ENCODE results near the gene PEX3.

Gene PEX3

DNA sequence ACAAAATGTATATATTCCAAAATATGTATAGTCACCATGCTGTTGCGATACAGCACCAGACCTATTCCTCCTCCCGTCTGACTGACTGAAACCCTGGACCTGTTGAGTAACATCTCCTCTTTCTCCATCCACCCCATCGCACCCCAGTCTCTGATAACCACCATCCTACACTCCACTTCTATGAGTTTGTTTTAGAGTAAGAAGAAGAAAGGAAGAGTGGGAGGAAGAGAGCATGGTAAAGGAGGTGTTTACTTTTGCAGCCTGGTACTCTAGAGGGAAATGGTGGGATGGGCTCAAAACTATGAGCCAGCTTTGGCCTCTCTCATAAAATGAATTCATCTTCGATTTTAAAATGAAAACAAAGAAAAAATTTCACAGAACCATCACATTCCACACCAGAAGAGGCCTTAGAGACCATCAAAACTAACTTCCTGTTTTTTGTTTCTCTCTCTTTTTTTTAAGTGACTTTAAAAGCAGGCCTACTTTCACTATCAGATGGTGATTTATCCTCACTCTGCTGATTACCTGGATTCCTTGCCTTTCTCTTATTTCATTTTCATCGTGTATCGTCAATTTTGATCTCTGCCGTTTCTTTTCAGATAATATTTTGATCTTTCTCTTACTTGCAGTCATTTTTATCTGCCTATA is 77.7 kb downstream of the PEX3 start:
- Histone ChIP-seq H3K36me3 (ENCODE audit: control insufficient read depth, low read depth, low read length) (no peaks in the 10 kb centered on the region), H3K27ac (ENCODE audit: low read length) (no peak overlapping the region), H3K9me3 (ENCODE audit: control insufficient read depth, low read depth, low read length) (no peaks in the 10 kb centered on the region), H3K27me3 (ENCODE audit: control insufficient read depth, insufficient read depth, low read length) (no peaks in the 10 kb centered on the region), H3K9ac (ENCODE audit: low read length) (no peak overlapping the region), H3K4me1 (ENCODE audit: control insufficient read depth, low read depth, low read length) (no peaks in the 10 kb centered on the region), H3K4me3 (ENCODE audit: low read length) (no peak overlapping the region)

GRCh38 chr6:143529095-143529494 is 78.5 kb downstream of the PEX3 start:
- Histone ChIP-seq H3K36me3 (ENCODE audit: control insufficient read depth, low read depth, low read length) (no peaks in the 10 kb centered on the region), H3K9me3 (ENCODE audit: control insufficient read depth, low read depth, low read length) (no peaks in the 10 kb centered on the region), H3K4me3 (ENCODE audit: low read length) (no peak overlapping the region)

DNA sequence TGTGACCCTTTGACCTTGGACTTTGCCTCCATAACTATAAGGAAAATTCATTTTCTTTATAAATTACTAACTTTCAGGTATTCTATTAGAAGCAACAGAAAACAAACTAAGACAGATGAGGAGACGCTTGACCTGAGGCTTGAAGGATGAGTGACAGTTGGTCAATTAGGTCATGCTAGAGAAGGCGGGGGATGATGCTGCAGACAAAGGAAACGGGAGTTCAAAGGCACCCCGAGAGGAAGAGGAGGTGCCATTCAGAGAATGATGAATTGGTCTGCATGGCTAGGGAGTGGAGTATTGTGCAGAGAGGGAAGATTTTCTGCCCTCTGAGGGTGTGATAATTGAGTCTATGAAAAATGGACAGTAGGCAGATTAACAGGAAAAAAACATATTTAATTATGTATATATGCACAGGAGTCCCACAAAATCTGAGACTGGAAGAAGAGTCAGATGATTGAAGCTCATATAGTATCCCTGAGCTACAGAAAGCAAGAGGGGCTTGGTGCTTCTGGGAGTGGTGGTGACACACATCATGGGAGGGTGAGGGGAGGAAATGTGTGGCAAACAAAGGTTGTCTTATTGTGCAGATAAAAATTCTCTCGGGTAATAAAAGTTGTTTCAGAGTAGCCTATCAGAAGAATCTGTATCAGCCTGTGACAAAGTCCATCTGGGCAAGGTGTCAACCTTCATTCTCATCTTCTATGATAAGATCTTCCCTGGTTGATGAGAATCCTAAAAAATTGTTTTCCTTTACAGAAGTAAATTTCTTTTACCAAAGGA is 81.3 kb downstream of the PEX3 start:
- Histone ChIP-seq H3K4me3 (ENCODE audit: low read length) (no peak overlapping the region), H3K9ac (ENCODE audit: low read length) (no peak overlapping the region), H3K27ac (ENCODE audit: low read length) (no peak overlapping the region), H3K27me3 (ENCODE audit: control insufficient read depth, insufficient read depth, low read length) (peaks cover 22% of the 10 kb centered on the region), H3K4me1 (ENCODE audit: control insufficient read depth, low read depth, low read length) (no peaks in the 10 kb centered on the region), H3K36me3 (ENCODE audit: control insufficient read depth, low read depth, low read length) (no peaks in the 10 kb centered on the region), H3K9me3 (ENCODE audit: control insufficient read depth, low read depth, low read length) (no peaks in the 10 kb centered on the region)

More at GRCh38 chr6:143529095-143529494, 78.5 kb downstream of the PEX3 start:
- Histone ChIP-seq H3K27me3 (ENCODE audit: control insufficient read depth, insufficient read depth, low read length) (no peaks in the 10 kb centered on the region), H3K4me1 (ENCODE audit: control insufficient read depth, low read depth, low read length) (no peaks in the 10 kb centered on the region), H3K9ac (ENCODE audit: low read length) (no peak overlapping the region), H3K27ac (ENCODE audit: low read length) (no peak overlapping the region)

- H3K4me1 ChIP-seq (ENCODE audit: control insufficient read depth, low read depth, low read length), result peaks cover 8% of the 10 kb centered on the region
- H3K36me3 ChIP-seq (ENCODE audit: control insufficient read depth, low read depth, low read length), result no peaks in the 10 kb centered on the region
- peaks cover 45% of the 10 kb centered on the region for H3K27me3 ChIP-seq (ENCODE audit: control insufficient read depth, insufficient read depth, low read length)
- no peak overlapping the region for H3K9ac ChIP-seq (ENCODE audit: low read length)
- no peak overlapping the region for H3K27ac ChIP-seq (ENCODE audit: low read length)
- no peak overlapping the region for H3K4me3 ChIP-seq (ENCODE audit: low read length)
- H3K9me3 ChIP-seq (ENCODE audit: control insufficient read depth, low read depth, low read length), result no peaks in the 10 kb centered on the region
These were observed 84.6 kb downstream of the PEX3 start for GRCh38 chr6:143535189-143535614.

GRCh38 chr6:143536461-143536865 is 85.9 kb downstream of the PEX3 start:
- H3K27me3 ChIP-seq (ENCODE audit: control insufficient read depth, insufficient read depth, low read length), result peaks cover 45% of the 10 kb centered on the region
- H3K4me1 ChIP-seq (ENCODE audit: control insufficient read depth, low read depth, low read length), result peaks cover 8% of the 10 kb centered on the region
- H3K27ac ChIP-seq (ENCODE audit: low read length), result no peak overlapping the region
- no peak overlapping the region for H3K9ac ChIP-seq (ENCODE audit: low read length)
- no peaks in the 10 kb centered on the region for H3K36me3 ChIP-seq (ENCODE audit: control insufficient read depth, low read depth, low read length)
- no peaks in the 10 kb centered on the region for H3K9me3 ChIP-seq (ENCODE audit: control insufficient read depth, low read depth, low read length)
- H3K4me3 ChIP-seq (ENCODE audit: low read length), result peak overlapping the region; percentile 50

DNA sequence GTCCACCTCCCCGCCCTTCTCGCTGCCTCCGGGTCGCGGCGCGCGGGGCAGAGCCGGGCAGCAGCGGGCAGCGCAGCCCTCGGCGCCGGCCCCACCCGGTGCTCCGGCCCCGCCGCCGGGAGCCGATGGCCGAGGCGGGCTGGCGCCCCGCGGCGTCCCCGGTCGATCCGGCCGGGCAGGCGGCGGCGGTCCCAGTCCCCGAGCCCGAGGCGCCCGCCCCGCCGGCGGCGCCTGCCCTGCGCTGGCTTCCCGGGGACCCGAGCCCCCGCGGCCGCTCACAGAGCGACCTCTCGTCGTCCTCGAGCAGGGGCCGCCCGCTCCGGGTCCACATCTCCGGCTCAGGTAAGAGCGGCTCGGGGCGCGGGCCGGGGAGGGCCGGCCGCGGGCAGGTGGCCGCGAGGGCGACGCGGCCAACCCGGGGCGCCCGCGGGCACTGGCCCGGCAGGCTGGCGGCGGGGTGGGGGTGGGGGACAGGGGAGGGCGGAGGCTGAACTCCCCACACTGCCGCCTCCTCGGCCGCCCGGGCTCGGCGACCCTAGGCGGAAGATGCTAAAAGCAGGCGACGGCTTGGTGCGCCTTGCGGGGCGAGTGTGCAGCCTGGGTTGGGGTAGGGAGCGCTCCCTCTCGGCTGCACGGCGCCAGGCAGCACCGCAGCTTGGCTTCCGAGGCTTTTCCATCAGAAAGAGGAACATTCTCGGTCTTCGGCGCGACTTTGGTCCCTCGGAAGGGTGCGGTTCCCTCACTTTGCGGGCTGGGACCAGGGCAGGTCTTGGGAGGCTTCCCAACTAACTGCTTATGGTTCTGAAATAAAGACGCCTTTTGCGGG is 86.5 kb downstream of the PEX3 start:
- peaks cover 8% of the 10 kb centered on the region for H3K4me1 ChIP-seq (ENCODE audit: control insufficient read depth, low read depth, low read length)
- H3K27me3 ChIP-seq (ENCODE audit: control insufficient read depth, insufficient read depth, low read length), result peaks cover 45% of the 10 kb centered on the region

DNA sequence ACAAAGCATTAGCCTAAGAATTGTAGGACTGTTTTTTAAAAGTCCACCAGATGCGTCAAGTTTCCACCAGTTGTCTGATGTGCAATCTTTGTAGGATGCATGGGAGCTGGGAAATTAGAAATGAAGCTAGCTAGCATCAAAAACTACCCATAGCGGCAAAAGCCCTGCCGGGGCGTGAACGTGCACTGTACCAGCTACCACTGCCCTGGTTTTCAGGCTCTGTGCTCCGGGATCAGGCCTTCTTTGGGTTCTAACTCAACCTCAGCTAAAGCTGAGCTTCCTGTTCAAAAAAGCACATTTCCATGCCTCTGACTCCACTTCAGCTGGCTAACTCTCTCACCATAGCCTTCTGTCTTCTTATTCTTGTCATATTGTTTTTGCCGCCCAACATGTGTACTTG is 87.8 kb downstream of the PEX3 start:
- no peaks in the 10 kb centered on the region for H3K36me3 ChIP-seq (ENCODE audit: control insufficient read depth, low read depth, low read length)
- H3K27ac ChIP-seq (ENCODE audit: low read length), result no peak overlapping the region
- H3K9ac ChIP-seq (ENCODE audit: low read length), result no peak overlapping the region
- peaks cover 8% of the 10 kb centered on the region for H3K4me1 ChIP-seq (ENCODE audit: control insufficient read depth, low read depth, low read length)
- no peaks in the 10 kb centered on the region for H3K9me3 ChIP-seq (ENCODE audit: control insufficient read depth, low read depth, low read length)
- peaks cover 45% of the 10 kb centered on the region for H3K27me3 ChIP-seq (ENCODE audit: control insufficient read depth, insufficient read depth, low read length)
- H3K4me3 ChIP-seq (ENCODE audit: low read length), result no peak overlapping the region

More for the DNA sequence above, 86.5 kb downstream of the PEX3 start:
- H3K27ac ChIP-seq (ENCODE audit: low read length), result no peak overlapping the region
- peak overlapping the region; percentile 65 for H3K4me3 ChIP-seq (ENCODE audit: low read length)
- no peaks in the 10 kb centered on the region for H3K36me3 ChIP-seq (ENCODE audit: control insufficient read depth, low read depth, low read length)
- peak overlapping the region; percentile 35 for H3K9ac ChIP-seq (ENCODE audit: low read length)
- H3K9me3 ChIP-seq (ENCODE audit: control insufficient read depth, low read depth, low read length), result no peaks in the 10 kb centered on the region

DNA sequence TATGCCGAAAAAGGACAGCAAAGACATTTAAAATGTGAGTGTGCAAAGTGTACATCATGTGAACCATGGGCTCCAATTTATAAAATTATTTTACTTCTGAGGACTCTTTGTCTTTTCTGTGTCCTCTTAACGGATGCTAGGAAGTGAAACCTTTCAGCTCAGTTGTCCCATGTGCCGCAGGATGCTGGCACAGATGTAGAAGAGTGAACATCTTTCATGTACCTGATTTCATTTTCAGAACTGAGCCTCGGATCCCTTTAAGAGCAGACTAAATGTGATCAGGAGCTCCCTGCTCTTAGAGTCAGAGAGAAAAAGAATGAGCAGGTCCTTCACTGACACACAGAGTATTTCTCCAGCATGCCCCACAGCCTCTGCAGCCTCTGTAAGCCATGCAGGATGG is 88.5 kb downstream of the PEX3 start:
- H3K9me3 ChIP-seq (ENCODE audit: control insufficient read depth, low read depth, low read length), result no peaks in the 10 kb centered on the region
- H3K27ac ChIP-seq (ENCODE audit: low read length), result no peak overlapping the region
- H3K4me3 ChIP-seq (ENCODE audit: low read length), result no peak overlapping the region
- no peaks in the 10 kb centered on the region for H3K36me3 ChIP-seq (ENCODE audit: control insufficient read depth, low read depth, low read length)
- H3K27me3 ChIP-seq (ENCODE audit: control insufficient read depth, insufficient read depth, low read length), result peaks cover 45% of the 10 kb centered on the region
- H3K4me1 ChIP-seq (ENCODE audit: control insufficient read depth, low read depth, low read length), result peaks cover 12% of the 10 kb centered on the region
- no peak overlapping the region for H3K9ac ChIP-seq (ENCODE audit: low read length)

DNA sequence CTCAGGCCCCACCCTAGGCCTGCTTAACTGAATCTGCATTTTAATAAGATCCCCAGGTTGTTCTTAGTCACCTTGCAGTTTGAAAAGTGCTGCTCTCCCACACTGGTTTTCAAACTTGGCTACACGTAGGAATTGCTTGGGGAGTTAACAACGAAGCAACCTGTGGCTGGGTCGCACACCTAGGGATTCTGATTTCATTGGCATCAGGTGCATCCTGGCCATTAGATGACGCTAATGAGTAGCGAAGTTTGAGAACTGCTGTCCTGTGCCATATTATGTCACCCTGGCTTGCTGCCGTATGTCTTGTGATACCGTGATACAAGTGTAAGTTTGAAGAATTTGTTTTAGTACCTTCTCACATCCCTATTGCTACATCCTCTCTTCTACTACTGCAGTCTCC is 89.1 kb downstream of the PEX3 start:
- Histone ChIP-seq H3K9ac (ENCODE audit: low read length) (no peak overlapping the region), H3K4me1 (ENCODE audit: control insufficient read depth, low read depth, low read length) (peaks cover 12% of the 10 kb centered on the region), H3K9me3 (ENCODE audit: control insufficient read depth, low read depth, low read length) (no peaks in the 10 kb centered on the region), H3K36me3 (ENCODE audit: control insufficient read depth, low read depth, low read length) (no peaks in the 10 kb centered on the region), H3K4me3 (ENCODE audit: low read length) (no peak overlapping the region), H3K27me3 (ENCODE audit: control insufficient read depth, insufficient read depth, low read length) (peaks cover 41% of the 10 kb centered on the region), H3K27ac (ENCODE audit: low read length) (no peak overlapping the region)

GRCh38 chr6:143540192-143540591 is 89.6 kb downstream of the PEX3 start:
- Histone ChIP-seq H3K27ac (ENCODE audit: low read length) (no peak overlapping the region), H3K4me1 (ENCODE audit: control insufficient read depth, low read depth, low read length) (peaks cover 12% of the 10 kb centered on the region), H3K4me3 (ENCODE audit: low read length) (no peak overlapping the region), H3K36me3 (ENCODE audit: control insufficient read depth, low read depth, low read length) (no peaks in the 10 kb centered on the region), H3K9me3 (ENCODE audit: control insufficient read depth, low read depth, low read length) (no peaks in the 10 kb centered on the region), H3K27me3 (ENCODE audit: control insufficient read depth, insufficient read depth, low read length) (peaks cover 37% of the 10 kb centered on the region), H3K9ac (ENCODE audit: low read length) (no peak overlapping the region)

Data from iPS-18a (cell line).